Measurements from ENCODE around the gene PEPD. TPM values are rescaled to one million over a fixed set of nuclear protein-coding genes. Genes with fewer than 3 reads are reported as not detected.

PEPD gene
- total and polyA plus RNA-seq, 2 donors (not counting 3 experiments of a cell fraction or from before 2014, with no cell fraction given), result 73.7 to 126 TPM

DNA sequence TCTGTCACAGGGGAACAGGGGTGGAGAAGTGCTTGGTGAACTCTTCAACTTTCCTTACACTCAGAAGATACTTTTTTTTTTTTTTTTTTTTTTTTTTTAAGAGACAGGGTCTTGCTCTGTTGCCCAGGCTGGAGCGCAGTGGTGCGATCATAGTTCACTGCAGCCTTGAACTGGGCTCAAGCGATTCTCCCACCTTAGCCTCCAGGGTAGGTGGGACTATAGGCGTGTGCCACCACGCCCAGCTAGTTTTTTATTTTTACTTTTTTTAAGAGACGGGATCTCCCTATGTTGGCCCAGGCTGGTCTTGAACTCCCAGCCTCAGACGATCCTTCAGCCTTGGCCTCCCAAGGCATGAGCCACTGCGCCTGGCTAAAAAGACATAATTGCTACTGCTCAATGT lies 136.6 kb downstream of the PEPD start:
- no peak for FAIRE-seq
- H3K9me3 ChIP-seq (replicated peaks; ENCODE audit: control insufficient read depth, insufficient read depth, low read length), result no peaks in the 10 kb centered on the region
- H3K4me3 ChIP-seq (replicated peaks in 1 of 3; ENCODE audit: insufficient read depth in 1 of 3, low read depth in 1 of 3, low read length in 3 of 3), result no peak overlapping the region
- H3K27me3 ChIP-seq (ENCODE audit: control insufficient read depth in 2 of 2, insufficient read depth in 2 of 2, low read length in 2 of 2), result no peaks in the 10 kb centered on the region
- BruUV-seq (replicated peaks), result no TSS peak
- dilution Hi-C loops (cut with MboI; ENCODE audit: extremely low pct_ligation_motif_present, low sequenced_read_pairs) (no loop called here), intact Hi-C loops (cut with micrococcal nuclease) (no loop called here)
- H3K4me2 ChIP-seq (ENCODE audit: insufficient read depth, low read length), result no peak overlapping the region
- H3K36me3 ChIP-seq (ENCODE audit: control insufficient read depth in 2 of 2, extremely low read depth in 1 of 2, insufficient read depth in 2 of 2, low read length in 2 of 2), result peaks cover 0 to 9% of the 10 kb centered on the region in 2 experiments
- H3K27ac ChIP-seq (ENCODE audit: insufficient read depth, low read depth, low read length), result no peak overlapping the region
- peaks cover 50% of the 10 kb centered on the region for H3K79me2 ChIP-seq (ENCODE audit: control insufficient read depth, insufficient read depth, low read length)
- peaks cover 6% of the 10 kb centered on the region for H4K20me1 ChIP-seq (replicated peaks; ENCODE audit: control insufficient read depth, extremely low read depth, insufficient read depth, low read length)
- H3K9ac ChIP-seq (replicated peaks; ENCODE audit: extremely low read depth, insufficient read depth, low read length), result no peak overlapping the region
- no peaks in the 10 kb centered on the region for H3K9me1 ChIP-seq (replicated peaks; ENCODE audit: control insufficient read depth, extremely low read depth, insufficient read depth, low read length)
- H2AFZ ChIP-seq (ENCODE audit: low read depth, low read length), result no peak overlapping the region
- CTCF ChIA-PET, result interaction anchor here (2.0 kb wide), 1 partner anchor 9 kb away, joined by 8 read pairs; no protein-coding TSS in a partner anchor
- no peak for DNase-seq (ENCODE audit: low read depth, low spot score)
- no peaks in the 10 kb centered on the region for H3K4me1 ChIP-seq (ENCODE audit: control insufficient read depth, extremely low read depth, insufficient read depth, low read length)
- POLR2A ChIA-PET, result no interaction called here
- TF ChIP-seq FOS (IDR thresholded peaks at IDR 0.05; ENCODE audit: borderline replicate concordance, insufficient read depth, low read length) (no peak), JUN (IDR thresholded peaks at IDR 0.05; ENCODE audit: borderline replicate concordance, insufficient read depth, insufficient read length, low read depth) (no peak), POLR2A (IDR thresholded peaks at IDR 0.05; ENCODE audit: low read depth, low read length) (no peak), MYC (IDR thresholded peaks at IDR 0.05; ENCODE audit: low read depth, low read length) (no peak), GATA2 (IDR thresholded peaks at IDR 0.05; ENCODE audit: insufficient read depth, insufficient read length, low read depth, low read length) (no peak), POLR2AphosphoS5 (IDR thresholded peaks at IDR 0.05; ENCODE audit: insufficient read depth, low read depth, low read length) (no peak), EZH2 (IDR thresholded peaks at IDR 0.05; ENCODE audit: borderline replicate concordance, low read depth, low read length, severe bottlenecking) (no peak)
- TF ChIP-seq, protein P1, sequence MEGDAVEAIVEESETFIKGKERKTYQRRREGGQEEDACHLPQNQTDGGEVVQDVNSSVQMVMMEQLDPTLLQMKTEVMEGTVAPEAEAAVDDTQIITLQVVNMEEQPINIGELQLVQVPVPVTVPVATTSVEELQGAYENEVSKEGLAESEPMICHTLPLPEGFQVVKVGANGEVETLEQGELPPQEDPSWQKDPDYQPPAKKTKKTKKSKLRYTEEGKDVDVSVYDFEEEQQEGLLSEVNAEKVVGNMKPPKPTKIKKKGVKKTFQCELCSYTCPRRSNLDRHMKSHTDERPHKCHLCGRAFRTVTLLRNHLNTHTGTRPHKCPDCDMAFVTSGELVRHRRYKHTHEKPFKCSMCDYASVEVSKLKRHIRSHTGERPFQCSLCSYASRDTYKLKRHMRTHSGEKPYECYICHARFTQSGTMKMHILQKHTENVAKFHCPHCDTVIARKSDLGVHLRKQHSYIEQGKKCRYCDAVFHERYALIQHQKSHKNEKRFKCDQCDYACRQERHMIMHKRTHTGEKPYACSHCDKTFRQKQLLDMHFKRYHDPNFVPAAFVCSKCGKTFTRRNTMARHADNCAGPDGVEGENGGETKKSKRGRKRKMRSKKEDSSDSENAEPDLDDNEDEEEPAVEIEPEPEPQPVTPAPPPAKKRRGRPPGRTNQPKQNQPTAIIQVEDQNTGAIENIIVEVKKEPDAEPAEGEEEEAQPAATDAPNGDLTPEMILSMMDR (IDR thresholded peaks at IDR 0.05; ENCODE audit: extremely low read depth in 1 of 2, insufficient read depth in 1 of 2, low read depth in 1 of 2, low read length in 2 of 2), result no peak
- TF ChIP-seq, protein P2, sequence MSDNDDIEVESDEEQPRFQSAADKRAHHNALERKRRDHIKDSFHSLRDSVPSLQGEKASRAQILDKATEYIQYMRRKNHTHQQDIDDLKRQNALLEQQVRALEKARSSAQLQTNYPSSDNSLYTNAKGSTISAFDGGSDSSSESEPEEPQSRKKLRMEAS (IDR thresholded peaks at IDR 0.05; ENCODE audit: insufficient read depth, insufficient read length), result no peak
